C4-2B (cell line): ENCODE results near the gene MACROH2A2.
A peak's percentile ranks its signal among the peaks of the same experiment; 100 is the strongest.

ENCODE experiments used
- H3K27ac ChIP-seq: fragments of 450-650 bp; 2 replicates; pipeline ENCODE4 v1.5.1; 2017
- ZFX ChIP-seq: fragments of 450-650 bp; IDR thresholded peaks from 2 replicates; pipeline ENCODE4 v1.6.1; 2017
- TF ChIP-seq, protein P1 (sequence below): fragments of 450-650 bp; conservative IDR thresholded peaks from 2 replicates; pipeline ENCODE4 v1.5.1; 2017; ENCODE audit warnings: mild to moderate bottlenecking

Gene MACROH2A2

DNA sequence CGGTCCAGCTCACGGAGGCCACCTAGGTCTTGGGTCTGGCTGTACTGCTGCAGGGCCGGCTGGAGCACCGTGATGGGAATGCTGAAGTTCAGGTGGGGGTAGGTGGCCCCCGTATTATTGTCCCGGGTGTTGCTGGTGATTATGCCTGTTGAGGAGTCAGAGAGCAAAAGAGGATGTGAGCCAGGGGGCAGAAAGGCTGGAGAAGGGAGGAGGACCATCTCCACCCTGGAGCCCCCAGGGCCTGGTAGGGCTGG, 87.3 kb downstream of the MACROH2A2 start:
- H3K27ac ChIP-seq: no peak overlapping the region
- TF ChIP-seq, protein P1, sequence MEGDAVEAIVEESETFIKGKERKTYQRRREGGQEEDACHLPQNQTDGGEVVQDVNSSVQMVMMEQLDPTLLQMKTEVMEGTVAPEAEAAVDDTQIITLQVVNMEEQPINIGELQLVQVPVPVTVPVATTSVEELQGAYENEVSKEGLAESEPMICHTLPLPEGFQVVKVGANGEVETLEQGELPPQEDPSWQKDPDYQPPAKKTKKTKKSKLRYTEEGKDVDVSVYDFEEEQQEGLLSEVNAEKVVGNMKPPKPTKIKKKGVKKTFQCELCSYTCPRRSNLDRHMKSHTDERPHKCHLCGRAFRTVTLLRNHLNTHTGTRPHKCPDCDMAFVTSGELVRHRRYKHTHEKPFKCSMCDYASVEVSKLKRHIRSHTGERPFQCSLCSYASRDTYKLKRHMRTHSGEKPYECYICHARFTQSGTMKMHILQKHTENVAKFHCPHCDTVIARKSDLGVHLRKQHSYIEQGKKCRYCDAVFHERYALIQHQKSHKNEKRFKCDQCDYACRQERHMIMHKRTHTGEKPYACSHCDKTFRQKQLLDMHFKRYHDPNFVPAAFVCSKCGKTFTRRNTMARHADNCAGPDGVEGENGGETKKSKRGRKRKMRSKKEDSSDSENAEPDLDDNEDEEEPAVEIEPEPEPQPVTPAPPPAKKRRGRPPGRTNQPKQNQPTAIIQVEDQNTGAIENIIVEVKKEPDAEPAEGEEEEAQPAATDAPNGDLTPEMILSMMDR: no peak

DNA sequence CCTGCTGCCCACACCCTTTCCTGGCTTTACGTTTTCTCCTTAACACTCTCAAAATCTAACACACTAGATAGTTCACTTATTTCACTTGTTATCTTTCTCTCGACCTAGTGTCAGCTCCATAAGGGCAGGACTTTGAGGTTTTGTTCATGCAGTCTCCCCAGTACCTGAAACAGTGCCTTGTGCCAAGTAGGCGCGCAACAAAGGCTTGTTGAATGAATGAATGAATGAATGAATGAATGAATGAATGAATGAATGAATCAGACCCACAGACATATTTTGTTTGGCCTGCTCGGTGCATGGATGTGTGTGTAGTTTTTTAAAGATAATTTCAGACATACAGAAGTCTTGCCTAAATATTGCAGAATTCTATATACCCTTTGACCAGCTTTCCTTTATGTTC, 87.7 kb downstream of the MACROH2A2 start:
- TF ChIP-seq, protein P1: no peak
- no peak for TF ChIP-seq ZFX
- H3K27ac ChIP-seq: no peak overlapping the region

DNA sequence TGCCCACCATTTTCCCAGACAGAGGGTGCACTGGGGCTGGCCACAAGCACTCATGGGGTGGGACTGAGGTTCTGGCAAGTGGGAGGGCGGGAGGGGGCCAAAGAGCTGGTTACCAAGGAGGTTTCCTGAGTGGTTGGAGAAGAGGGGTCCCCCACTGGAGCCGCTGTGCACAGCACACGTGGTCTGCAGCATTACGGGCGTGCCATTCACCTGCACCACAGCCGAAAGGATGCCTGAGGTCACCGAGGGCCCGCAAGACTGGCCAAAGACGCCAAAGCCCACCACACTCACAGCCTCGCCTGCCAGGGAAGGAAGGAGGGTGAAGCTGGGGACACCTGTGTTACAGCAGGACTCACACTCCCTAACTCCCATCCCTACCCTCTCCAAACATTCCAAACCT, 89.9 kb downstream of the MACROH2A2 start:
- TF ChIP-seq, protein P1: no peak
- no peak for TF ChIP-seq ZFX
- H3K27ac ChIP-seq: no peak overlapping the region

DNA sequence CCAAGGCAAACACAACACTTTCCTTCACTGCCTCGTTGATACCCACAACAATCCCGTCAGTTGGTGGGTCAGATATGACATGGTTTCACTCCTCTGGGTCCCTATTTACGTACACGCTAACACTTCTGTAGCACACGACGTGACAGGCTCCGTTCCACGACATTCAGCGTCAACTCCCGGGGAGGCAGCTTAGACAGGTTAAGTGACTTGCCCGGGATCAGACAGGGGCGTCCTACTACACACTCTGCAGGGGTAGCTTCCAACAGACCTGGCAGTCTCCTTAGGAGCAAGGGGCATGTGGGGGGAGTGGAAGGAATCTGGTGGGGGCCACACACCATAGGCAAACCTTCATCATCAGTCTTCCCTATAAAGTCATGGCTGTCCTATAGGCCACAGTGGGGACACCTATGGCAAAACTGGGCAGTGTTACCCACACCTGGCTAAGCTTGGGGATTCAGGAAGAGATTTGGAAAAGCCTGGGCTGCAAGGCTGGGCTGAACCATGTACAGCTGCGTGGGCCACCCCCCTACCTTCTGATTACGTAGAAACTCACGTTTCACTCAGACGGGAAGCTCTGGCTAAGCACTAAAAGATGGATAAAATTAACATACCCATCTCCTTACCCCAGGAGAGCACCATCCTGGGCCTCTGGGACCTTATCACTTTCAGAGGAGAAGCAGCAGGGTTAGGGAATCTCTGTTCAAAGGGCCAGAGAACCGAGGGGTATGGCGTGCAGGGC, 91.9 kb downstream of the MACROH2A2 start:
- peak overlapping the region; percentile 95 for H3K27ac ChIP-seq
- no peak for TF ChIP-seq ZFX
- TF ChIP-seq, protein P1: no peak

DNA sequence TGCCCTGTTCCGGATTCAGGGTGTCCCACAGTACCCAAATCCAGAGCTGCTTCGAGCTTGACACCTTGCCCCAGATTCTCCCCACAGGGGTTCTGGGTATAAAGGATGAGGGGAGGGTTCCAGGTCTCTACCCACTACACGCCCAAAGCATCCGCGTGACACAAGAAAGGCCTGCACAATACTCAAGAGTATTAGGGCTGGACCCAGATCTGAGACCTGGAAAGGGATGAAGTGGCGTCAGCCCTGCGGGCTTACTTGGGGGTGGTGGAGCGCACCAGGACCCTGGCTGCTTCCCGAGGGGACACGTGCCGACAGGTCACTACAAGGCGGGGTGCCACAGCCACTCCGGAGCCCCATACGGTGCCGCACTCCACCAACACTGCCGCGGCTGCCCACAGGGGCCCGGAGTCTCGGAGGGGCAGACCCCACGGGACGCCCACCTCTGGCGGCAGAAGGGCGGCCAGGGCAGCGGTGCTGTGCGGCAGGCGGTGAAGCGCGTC, 92.6 kb downstream of the MACROH2A2 start:
- TF ChIP-seq ZFX: no peak
- TF ChIP-seq, protein P1: no peak
- H3K27ac ChIP-seq: peak overlapping the region; percentile 95

DNA sequence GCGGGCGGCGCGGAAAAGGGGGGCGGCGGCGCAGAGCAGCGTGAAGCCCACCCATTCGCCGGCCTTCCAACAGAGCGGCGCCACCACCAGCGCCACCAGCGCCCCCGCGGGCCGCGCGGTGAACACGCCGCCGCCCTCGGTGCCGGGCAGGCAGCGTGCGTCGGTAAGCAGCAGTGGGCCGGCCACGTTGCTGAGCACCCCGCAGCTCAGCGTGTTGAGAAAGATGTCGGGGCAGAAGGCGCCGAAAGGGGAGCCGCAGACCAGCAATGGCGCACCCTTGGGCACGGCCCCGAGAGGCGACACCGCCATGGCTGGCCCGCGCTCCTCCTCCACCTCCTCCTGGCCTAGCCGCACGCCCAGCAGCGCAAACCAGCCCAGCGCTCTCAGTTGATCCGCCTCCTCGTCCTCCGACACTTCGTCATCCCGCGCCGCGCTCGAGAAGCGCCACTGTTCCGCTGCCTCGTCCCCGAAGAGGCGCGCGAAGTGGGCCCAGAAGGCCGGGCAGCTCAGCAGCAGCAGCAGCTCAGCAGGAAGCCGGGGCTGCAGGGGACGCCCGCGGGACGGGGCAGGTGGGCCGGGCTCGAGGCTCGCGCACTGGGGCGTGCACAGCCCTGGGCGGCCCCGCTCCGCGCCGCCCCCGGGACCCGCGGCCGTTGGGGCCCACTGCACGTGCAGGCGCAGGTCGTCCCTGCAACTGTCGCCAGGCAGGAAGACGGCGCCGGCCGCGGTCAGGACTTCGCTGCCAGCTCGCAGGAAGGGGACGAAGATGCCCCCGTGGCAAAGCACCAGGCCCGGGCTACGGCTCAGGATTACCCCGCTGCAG, 93.2 kb downstream of the MACROH2A2 start:
- H3K27ac ChIP-seq: peak overlapping the region; percentile 95
- TF ChIP-seq, protein P1: peak; percentile 54
- TF ChIP-seq ZFX: peak; percentile 95
